Coronary artery (tissue), 2 donors: Measurements from ENCODE around the gene HRK.

Experiments used
- DNase-seq: peaks from one replicate; pipeline ENCODE4 v3.0.0-alpha.2; 2017; ENCODE audit warnings: low spot score
- H3K27ac ChIP-seq, 2 donors: fragments of 200-600 bp; sonication (generic); one replicate each; pipeline ENCODE4 v1.5.1; 2016 to 2019
- H3K4me3 ChIP-seq: fragments of 200-600 bp; sonication (generic); 2 replicates; pipeline ENCODE4 v1.5.1; 2016; ENCODE audit warnings: mild to moderate bottlenecking, moderate library complexity
- TF ChIP-seq, protein P1 (sequence below): fragments of 200-600 bp; sonication (generic); IDR thresholded peaks from one replicate; pipeline ENCODE4 v1.5.1; 2019; ENCODE audit warnings: antibody characterized with exemption

HRK gene

DNA sequence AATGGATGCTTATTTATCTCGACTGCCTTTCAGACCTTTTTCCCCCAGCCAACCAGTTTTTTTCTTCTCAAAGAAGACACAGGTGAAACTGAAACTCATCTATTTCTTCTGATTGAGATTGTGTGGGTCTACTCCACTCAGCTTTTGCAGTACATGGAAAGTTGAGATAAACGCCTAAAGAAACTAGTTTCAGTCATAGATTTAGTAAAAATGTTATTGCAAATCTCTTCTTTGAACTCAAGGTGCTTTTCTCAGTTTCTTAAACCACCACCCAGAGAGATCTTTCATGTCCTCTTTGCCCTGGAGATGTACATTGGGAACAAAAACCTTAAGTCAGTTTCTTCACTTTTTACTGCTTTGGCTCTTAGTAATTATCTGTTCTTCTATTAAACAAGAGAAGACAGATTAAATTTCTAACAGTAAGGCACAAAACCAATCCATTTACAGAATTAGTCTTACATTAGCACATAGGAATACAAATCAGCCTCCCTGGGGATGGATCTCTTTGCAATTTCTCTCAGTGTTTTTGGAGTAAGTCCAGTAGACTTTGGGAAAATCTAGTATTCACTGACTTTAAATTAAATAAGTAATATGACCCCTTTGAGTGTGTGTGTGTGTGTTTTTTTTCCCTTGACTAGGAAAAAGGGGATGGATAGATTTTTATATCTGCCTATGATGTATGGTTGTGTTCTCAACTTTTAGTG is 41.1 kb upstream of the HRK start:
- no peak for DNase-seq
- H3K27ac ChIP-seq: no peak overlapping the region
- H3K4me3 ChIP-seq: no peak overlapping the region
- TF ChIP-seq, protein P1, sequence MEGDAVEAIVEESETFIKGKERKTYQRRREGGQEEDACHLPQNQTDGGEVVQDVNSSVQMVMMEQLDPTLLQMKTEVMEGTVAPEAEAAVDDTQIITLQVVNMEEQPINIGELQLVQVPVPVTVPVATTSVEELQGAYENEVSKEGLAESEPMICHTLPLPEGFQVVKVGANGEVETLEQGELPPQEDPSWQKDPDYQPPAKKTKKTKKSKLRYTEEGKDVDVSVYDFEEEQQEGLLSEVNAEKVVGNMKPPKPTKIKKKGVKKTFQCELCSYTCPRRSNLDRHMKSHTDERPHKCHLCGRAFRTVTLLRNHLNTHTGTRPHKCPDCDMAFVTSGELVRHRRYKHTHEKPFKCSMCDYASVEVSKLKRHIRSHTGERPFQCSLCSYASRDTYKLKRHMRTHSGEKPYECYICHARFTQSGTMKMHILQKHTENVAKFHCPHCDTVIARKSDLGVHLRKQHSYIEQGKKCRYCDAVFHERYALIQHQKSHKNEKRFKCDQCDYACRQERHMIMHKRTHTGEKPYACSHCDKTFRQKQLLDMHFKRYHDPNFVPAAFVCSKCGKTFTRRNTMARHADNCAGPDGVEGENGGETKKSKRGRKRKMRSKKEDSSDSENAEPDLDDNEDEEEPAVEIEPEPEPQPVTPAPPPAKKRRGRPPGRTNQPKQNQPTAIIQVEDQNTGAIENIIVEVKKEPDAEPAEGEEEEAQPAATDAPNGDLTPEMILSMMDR: no peak

DNA sequence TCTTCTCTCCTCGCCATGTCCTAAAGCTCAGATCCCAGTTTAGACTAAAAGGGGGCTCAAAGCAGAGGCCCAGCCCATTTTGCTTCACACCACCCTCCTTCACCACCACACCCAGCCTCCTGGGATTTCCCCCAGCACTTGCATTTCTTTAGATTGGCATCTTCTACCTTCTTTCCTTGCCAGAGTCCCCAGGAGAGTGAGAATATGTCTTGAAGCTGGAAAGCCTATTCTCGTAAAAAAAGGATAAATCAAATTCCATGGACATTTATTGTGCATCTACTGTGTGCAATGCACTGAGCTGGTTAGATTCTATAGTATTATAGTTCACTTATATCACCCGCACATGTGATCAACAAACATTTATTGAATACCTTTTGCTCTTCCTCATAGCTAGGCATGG is 39.7 kb upstream of the HRK start:
- Histone ChIP-seq H3K27ac (no peak overlapping the region), H3K4me3 (no peak overlapping the region)
- TF ChIP-seq, protein P1: no peak
- DNase-seq: no peak

DNA sequence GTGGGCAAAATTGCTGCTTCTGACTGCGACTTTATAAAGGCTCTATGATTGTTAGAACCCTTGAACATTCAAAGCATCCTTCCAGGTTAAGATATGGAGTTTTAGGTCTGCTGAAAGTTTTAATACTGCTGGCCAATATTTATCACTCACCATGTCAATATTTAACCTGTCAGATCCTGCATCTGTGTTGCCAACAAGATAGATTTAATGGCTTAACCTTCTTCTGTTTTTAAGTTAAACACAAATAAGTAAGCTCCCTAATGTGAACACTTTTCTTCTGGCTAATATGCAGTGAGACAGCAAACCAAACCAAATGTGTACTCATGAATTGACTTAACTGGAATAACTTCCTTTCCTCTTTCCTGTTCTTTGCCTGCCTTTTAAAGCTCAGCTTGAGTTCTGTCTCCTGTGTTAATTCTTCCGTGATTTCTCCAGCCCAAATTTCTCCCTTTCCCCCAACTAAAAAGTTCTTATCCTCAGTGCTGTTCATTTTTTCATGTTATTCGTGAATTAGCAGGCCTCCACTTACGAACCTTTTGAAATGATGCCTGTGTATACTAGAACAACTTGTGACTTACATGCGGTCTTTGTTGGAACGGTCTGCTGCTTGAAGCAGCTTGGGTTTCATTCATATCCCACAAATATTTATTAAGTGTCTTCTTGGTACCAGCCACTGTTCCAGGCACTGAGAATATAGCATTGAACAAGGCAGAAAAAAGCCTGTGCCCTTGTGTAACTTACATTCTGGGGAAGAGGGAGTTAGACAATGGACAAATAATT is 38.7 kb upstream of the HRK start:
- H3K27ac ChIP-seq: no peak overlapping the region
- no peak overlapping the region for H3K4me3 ChIP-seq
- TF ChIP-seq, protein P1: no peak
- DNase-seq: no peak

DNA sequence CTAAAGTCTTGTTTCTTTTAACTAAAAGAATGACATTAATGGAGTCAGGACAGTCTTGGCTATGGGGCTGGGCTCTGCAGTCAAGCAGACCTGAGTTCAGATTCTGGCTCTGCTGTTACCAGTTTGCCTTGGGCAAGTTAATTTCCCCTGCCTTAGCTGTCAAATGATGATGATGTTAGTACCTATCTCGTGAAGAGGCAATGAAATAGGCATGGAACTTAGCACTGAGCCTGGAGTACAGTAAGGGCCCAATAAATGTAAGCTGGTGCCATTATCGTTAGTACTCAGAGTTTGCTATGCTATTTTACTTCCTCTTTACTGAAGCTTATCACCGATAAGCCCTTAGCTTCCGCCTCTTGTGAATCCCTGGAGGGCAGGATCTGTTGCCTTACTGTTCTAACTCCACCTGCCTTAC is 38.0 kb upstream of the HRK start:
- H3K4me3 ChIP-seq: no peak overlapping the region
- no peak overlapping the region for H3K27ac ChIP-seq
- no peak for DNase-seq
- TF ChIP-seq, protein P1: no peak

DNA sequence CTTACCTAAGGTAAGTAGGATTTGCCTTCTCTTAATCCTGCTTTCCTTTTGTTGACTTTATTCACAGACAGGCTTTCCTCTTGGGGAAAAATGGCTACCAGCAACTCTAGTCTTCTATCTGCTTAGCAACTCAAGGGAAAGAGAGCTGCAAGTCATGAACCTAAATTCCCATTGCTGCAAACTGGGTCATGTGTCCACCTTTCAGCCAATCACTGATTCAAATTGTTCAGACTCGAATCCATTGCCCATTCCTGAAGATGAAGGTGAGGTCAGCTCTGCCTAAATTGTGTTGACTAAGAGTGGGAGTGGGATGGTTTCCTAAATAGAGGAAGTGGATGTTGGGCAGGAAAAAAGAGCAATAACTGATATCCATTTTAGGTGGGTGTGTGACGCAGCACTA is 37.2 kb upstream of the HRK start:
- TF ChIP-seq, protein P1: no peak
- no peak for DNase-seq
- H3K4me3 ChIP-seq: no peak overlapping the region
- no peak overlapping the region for H3K27ac ChIP-seq

DNA sequence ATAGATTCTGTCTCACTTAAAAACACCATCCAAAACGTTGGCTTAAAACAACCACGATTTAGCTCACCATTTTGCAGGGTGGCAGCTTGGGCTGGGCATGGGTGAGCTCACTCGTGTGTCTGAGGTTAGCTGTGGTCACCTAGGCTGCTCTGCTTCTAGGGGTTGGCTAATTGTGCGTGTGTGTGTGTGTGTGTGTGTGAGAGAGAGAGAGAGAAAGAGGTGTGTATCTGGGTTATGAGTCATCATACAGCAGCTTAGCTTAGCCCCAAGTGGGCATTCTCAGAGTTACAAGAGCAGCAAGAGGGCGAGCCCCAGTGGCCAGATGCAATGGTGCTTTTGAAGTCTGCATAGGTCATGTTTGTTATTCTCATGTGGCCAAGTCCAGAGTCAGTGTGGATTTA is 35.5 kb upstream of the HRK start:
- DNase-seq: no peak
- TF ChIP-seq, protein P1: no peak
- H3K4me3 ChIP-seq: no peak overlapping the region
- H3K27ac ChIP-seq: no peak overlapping the region

DNA sequence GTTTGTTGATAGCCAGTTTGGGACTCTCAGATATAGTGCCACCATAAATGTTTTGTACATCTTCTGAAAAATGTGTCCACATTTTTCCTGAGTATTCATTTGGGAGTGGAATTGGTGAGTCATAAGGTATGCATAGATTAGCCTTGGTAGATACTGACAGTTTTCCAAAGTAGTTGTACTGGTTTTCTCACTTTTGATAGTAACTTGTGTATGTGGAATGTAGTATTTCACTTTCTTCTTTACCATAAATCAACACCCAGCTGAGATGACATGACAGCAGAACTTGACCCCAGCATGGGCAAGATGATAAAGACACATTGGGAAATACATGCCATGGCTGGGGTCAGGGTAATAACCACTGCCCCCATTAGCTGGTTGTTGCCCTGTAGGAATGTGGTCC is 34.9 kb upstream of the HRK start:
- no peak overlapping the region for H3K27ac ChIP-seq
- H3K4me3 ChIP-seq: no peak overlapping the region
- no peak for DNase-seq
- TF ChIP-seq, protein P1: no peak
